ENCODE measurements around the gene CYSRT1. TPM values are rescaled to one million over a fixed set of nuclear protein-coding genes. Genes with fewer than 3 reads are reported as not detected.
"Not testable (repeated sequence)": the region's sequence is repeated elsewhere in the genome, so short reads cannot be mapped to it uniquely, and the experiment has no call there.

Gene CYSRT1
- total RNA-seq, 3 donors from 2014 or later = not detected

DNA sequence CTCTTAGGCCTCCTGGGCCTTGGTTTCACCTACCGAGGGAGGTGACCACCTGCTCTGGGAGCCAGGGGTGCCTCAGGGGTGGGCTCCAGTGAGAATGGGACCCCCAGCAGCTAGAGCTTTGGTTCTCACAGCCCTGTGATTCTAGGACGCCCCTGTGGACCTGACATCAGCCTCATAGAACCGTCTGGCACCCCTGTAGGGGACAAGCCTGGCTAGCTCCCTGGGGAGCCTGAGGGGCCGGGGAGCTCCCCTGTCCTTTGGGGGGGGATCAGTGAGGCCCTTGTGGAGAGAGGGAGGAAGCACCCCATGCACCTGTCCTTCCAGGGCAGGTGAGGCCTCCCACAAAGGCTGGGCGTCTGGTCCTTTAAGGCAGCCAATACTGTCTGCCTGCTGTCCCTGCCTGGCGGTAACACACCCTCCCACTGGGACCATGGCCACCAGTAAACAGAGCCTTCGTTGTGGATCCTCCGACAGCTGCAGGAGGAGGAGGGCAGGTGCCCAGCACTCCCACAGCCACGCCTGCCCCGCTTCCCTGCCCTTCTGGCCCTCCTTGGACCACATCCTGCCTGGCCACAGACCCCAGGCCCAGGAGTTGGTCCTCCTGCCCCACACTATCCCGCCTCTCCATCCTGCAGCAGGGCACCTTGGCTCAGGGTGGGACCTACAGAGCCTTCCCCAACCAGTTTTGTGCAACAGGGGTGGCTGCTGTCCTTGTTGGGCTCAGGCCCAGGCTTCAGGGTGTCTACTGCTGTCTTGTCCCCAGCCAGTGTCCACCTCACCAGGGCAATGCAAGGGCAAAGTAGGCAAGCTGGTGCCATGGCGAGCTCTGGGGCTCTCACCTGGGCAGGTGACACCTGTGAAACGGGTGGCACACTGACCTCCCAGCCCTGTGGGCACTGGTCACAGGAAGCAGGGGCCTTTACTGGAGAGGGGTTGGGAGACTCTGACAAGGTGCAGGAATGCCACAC is 13.1 kb downstream of the CYSRT1 start:
- peak; percentile 42 for ATAC-seq
- Histone ChIP-seq H3K9me3 (no peaks in the 10 kb centered on the region), H3K4me1 (ENCODE audit: low read depth) (peaks cover 56% of the 10 kb centered on the region), H3K36me3 (ENCODE audit: low read depth) (peaks cover 4% of the 10 kb centered on the region), H3K4me3 (no peak overlapping the region)
- TF ChIP-seq, protein P1, sequence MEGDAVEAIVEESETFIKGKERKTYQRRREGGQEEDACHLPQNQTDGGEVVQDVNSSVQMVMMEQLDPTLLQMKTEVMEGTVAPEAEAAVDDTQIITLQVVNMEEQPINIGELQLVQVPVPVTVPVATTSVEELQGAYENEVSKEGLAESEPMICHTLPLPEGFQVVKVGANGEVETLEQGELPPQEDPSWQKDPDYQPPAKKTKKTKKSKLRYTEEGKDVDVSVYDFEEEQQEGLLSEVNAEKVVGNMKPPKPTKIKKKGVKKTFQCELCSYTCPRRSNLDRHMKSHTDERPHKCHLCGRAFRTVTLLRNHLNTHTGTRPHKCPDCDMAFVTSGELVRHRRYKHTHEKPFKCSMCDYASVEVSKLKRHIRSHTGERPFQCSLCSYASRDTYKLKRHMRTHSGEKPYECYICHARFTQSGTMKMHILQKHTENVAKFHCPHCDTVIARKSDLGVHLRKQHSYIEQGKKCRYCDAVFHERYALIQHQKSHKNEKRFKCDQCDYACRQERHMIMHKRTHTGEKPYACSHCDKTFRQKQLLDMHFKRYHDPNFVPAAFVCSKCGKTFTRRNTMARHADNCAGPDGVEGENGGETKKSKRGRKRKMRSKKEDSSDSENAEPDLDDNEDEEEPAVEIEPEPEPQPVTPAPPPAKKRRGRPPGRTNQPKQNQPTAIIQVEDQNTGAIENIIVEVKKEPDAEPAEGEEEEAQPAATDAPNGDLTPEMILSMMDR (IDR thresholded peaks at IDR 0.05) = no peak
- intact Hi-C loops (cut with DNase I, micrococcal nuclease) = loop anchor here (5.0 kb wide), 1 partner anchor 121 kb away; no protein-coding TSS in a partner anchor
- DNase-seq = peak in 2 of 3 donors; percentile 72 to 81

DNA sequence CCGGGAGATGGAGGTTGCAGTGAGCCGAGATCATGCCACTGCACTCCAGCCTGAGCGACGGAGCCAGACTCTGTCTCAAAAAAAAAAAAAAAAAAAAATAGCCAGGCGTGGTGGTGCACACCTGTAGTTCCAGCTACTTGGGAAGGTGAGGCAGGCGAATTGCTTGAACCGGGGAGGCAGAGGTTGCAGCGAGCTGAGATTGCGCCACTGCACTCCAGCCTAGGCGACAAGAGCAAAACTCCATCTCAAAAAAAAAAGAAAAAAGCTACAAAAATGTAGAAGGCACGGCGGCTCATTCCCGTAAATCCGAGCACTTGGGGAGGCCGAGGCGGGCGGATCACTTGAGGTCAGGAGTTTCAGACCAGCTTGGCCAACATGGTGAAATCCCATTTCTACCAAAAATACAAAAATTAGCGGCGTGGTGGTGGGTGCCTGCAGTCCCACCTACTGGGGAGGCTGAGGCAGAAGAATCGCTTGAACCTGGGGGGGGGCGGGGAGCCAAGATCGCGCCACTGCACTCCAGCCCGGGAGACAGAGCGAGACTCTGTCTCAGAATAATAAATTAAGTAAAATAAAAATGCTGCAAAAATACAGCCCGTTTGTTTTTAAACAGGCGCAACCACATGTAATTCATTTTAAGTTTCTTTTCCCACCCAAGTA is 14.7 kb downstream of the CYSRT1 start:
- not testable (repeated sequence) for H3K36me3 ChIP-seq (ENCODE audit: low read depth); H3K4me3 ChIP-seq; H3K9me3 ChIP-seq; ATAC-seq
- peak in 1 of 3 donors; percentile 35 for DNase-seq
- intact Hi-C loops (cut with DNase I, micrococcal nuclease) = loop anchor here (5.0 kb wide), 1 partner anchor 122 kb away; no protein-coding TSS in a partner anchor
- H3K4me1 ChIP-seq (ENCODE audit: low read depth) = peaks cover 57% of the 10 kb centered on the region

DNA sequence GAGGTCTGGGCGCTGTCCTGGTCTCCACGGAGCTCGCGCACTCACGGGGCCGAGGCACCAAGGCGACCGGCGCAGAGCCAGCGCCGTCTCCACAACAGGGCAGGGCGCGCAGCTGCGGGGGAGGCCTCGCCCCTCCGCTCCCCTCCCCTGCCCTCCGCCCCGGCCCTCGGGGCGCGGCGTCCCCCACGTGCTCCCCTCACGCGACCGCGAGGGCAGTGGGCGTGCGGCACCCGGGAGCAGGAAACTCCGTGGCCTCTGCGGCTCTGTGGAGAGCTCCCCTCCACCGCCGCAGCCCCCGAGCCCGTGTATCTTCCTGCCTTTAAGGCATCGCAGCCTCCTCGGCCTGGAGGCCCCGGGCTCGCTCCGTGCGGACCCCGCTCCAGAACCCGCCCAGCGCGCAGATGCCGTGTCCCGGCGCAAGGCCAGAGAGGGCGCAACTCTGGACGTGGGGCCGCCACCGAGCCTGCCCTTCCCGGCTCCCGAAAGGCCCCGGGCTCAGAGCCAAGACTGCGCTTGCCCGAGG is 15.4 kb downstream of the CYSRT1 start:
- TF ChIP-seq, protein P1 (IDR thresholded peaks at IDR 0.05) = no peak
- H3K4me3 ChIP-seq = peak overlapping the region; percentile 65
- DNase-seq (peak; percentile 79 to 88 (median 88)), ATAC-seq (peak; percentile 57)
- intact Hi-C loops (cut with DNase I, micrococcal nuclease) = no loop called here
- H3K36me3 ChIP-seq (ENCODE audit: low read depth) = peaks cover 4% of the 10 kb centered on the region
- H3K9me3 ChIP-seq = no peaks in the 10 kb centered on the region
- peaks cover 57% of the 10 kb centered on the region for H3K4me1 ChIP-seq (ENCODE audit: low read depth)

DNA sequence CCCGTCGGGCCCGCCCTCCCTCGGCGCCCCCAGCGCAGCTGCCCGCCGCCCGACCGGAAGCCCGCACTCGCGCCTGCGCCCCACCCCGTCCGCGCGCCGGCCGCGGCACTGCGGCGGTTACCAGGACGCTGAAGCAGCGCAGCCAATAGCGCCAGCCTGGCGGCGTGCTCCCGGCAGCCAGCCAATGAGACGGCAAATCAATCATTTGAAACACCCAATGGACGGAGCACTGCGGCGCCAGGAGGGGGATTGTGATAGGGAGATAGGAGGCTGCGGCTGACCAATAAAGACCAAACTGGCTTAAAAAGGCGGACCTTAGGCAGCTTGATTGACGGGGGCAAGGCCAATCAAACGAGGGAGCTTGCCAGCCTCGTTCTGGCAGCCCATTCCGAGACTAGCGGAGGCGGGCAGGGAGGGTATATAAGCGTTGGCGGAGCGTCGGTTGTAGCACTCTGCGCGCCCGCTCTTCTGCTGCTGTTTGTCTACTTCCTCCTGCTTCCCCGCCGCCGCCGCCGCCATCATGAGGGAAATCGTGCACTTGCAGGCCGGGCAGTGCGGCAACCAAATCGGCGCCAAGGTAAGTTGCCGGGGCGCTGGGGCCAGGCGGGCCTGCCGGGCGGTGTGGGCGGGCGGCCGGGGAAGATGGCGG is 16.0 kb downstream of the CYSRT1 start, which contains the start of gene TUBB4B:
TUBB4B (plus strand) TSS at position 447 of the 649 bp plus-strand sequence; CDS start at position 521, 74 bp downstream.
- H3K4me3 ChIP-seq = peak within 1 kb of the TSS; percentile 65
- peak; percentile 98 to 99 (median 99) for DNase-seq
- peaks cover 4% of the 10 kb centered on the region for H3K36me3 ChIP-seq (ENCODE audit: low read depth)
- H3K9me3 ChIP-seq = no peaks in the 10 kb centered on the region
- TF ChIP-seq, protein P1 (IDR thresholded peaks at IDR 0.05) = no peak
- H3K4me1 ChIP-seq (ENCODE audit: low read depth) = peaks cover 56% of the 10 kb centered on the region
- intact Hi-C loops (cut with DNase I, micrococcal nuclease) = no loop called here
- ATAC-seq = peak; percentile 77

DNA sequence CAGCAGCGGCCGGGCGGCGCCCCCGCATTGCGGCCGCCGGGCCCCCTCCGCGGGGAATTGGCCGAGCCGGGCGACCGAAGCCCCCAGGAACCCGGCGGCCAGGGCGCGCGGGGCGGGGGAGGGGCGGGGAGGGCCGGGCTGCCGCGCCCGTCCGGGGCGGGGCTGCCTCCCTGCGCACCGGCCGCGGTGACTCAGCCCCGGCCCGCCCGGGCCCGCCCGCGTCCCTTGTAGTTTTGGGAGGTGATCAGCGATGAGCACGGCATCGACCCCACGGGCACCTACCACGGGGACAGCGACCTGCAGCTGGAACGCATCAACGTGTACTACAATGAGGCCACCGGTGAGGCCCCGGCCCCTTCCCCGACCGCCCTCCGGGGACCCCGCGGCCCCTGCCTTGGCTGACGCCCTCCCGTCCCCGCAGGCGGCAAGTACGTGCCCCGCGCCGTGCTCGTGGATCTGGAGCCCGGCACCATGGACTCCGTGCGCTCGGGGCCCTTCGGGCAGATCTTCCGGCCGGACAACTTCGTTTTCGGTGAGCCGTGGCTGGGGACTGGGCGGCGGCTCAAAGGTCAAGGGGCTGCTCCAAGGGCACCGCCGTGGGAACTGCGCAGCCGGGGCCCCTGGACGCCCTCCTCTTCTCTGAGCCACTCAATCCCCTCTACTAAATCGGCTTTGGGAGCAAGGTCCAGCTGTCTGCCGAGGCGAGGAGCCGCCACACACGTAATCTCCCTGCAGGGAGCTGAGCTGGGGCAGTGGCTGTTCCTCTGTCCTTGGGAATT is 16.7 kb downstream of the CYSRT1 start:
- ATAC-seq = peak; percentile 31
- intact Hi-C loops (cut with DNase I, micrococcal nuclease) = no loop called here
- DNase-seq = peak; percentile 71 to 85 (median 83)
- Histone ChIP-seq H3K4me1 (ENCODE audit: low read depth) (peaks cover 48% of the 10 kb centered on the region), H3K9me3 (no peaks in the 10 kb centered on the region), H3K4me3 (peak overlapping the region; percentile 65), H3K36me3 (ENCODE audit: low read depth) (peaks cover 4% of the 10 kb centered on the region)
- TF ChIP-seq, protein P1 (IDR thresholded peaks at IDR 0.05) = no peak
